Epithelial cell of esophagus (primary cell): Measurements from ENCODE around the gene NUBPL.
"Not testable (repeated sequence)": the region's sequence is repeated elsewhere in the genome, so short reads cannot be mapped to it uniquely, and the experiment has no call there.

ENCODE experiments used
- DNase-seq: peaks from one replicate; pipeline ENCODE4 v3.0.0; 2010; ENCODE audit warnings: low read depth
- H3K4me3 ChIP-seq: 2 replicates; pipeline ENCODE4 v1.5.1; 2011; ENCODE audit warnings: mild to moderate bottlenecking, low read length, control low read depth
- TF ChIP-seq, protein P1 (sequence below): IDR thresholded peaks from 2 replicates; pipeline ENCODE4 v1.5.1; 2011; ENCODE audit warnings: low read depth, mild to moderate bottlenecking, low read length, control low read depth, inconsistent platforms; ENCODE audit not compliant: insufficient read depth; ENCODE audit errors: missing control alignments

NUBPL gene

DNA sequence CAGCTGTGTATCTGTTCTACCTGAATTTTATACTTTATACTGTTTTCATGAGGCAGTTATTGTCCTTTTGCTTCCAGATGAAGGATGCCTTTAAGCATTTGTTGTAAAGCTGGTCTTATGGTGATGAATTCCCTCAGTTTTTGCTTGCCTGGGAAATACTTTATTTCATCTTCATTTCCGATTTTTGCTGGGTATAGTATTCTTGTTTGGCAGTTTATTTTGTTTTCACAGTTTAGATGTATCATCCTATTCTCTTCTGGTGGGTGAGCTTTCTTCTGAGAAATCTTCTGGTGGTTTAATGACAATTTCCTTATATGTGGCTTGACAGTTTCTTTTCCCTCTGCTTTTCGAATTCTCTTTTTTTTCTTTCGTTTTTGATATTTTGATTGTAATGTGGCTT lies 188.1 kb downstream of the NUBPL start:
- TF ChIP-seq, protein P1, sequence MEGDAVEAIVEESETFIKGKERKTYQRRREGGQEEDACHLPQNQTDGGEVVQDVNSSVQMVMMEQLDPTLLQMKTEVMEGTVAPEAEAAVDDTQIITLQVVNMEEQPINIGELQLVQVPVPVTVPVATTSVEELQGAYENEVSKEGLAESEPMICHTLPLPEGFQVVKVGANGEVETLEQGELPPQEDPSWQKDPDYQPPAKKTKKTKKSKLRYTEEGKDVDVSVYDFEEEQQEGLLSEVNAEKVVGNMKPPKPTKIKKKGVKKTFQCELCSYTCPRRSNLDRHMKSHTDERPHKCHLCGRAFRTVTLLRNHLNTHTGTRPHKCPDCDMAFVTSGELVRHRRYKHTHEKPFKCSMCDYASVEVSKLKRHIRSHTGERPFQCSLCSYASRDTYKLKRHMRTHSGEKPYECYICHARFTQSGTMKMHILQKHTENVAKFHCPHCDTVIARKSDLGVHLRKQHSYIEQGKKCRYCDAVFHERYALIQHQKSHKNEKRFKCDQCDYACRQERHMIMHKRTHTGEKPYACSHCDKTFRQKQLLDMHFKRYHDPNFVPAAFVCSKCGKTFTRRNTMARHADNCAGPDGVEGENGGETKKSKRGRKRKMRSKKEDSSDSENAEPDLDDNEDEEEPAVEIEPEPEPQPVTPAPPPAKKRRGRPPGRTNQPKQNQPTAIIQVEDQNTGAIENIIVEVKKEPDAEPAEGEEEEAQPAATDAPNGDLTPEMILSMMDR, result no peak
- no peak overlapping the region for H3K4me3 ChIP-seq
- no peak for DNase-seq

DNA sequence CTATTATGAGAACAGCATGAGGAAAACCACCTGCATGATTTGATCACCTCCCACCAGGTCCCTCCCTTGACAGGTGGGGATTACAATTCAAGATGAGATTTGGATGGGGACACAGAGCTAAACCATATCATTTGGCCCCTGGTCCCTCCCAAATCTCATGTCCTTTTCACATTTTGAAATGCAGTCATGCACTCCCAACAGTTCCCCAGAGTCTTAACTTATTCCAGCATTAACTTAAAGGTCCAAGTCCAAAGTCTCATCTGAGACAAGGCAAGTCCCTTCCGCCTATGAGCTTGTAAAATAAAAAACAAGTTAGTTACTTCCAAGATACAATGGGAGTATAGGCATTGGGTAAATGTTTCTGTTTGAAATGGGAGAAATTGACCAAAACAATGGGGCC lies 189.8 kb downstream of the NUBPL start:
- not testable (repeated sequence) for H3K4me3 ChIP-seq, DNase-seq

DNA sequence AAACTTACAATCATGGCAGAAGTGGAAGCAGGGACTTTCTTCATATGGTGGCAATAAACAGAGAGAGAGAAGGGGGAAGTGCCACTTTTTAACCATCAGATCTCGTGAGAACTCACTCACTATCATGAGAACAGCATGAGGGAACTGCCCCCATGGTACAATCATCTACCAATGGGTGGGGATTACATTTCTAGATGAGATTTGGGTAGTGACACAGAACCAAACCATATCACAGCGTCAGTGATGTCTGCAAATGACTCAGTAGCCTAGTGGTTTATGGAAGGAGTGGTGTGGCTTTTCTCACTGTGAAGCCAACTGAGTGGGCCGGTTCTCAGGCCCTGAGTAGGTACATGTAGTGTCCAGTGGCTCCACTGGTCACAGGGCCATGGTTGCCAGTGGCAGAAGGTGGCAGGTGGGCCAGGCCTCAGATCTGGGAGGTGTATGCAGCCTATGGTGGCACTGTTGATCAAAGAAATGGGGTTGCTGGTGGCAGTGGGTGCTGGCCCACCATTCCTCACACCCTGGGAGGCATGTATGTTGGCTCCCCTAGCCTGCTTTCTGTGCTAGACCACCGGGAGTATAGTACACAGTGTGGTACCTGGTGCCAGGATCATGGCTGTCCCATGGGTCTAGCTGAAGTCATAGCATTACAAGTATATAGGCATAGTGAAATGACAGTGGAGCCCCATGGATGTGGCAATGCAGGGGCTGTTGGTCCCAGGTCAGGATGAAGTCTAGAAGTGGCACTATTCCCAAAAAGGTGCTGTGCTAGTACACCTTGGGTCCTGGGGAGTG lies 191.9 kb downstream of the NUBPL start:
- DNase-seq, result no peak
- H3K4me3 ChIP-seq, result no peak overlapping the region
- TF ChIP-seq, protein P1, result no peak

DNA sequence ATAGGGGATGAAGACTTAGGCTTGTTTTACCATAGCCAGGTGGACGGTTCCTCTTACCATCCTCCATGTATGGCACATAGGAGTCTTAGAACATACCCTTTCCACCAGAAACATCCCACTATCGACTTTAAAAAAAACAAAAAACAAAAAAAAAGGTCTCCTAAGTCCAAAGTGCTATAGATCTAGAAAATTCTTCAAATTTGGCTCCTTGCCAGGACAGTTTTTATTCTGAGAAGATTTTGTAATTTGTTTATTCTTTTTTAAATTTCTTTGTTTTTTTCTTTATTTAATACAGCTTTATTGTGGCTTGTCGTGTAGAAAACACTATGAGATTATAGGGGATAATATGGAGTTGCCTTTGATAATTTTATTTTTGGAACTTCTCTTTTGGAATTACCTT lies 197.7 kb downstream of the NUBPL start:
- H3K4me3 ChIP-seq, result no peak overlapping the region
- no peak for DNase-seq
- TF ChIP-seq, protein P1, result no peak

DNA sequence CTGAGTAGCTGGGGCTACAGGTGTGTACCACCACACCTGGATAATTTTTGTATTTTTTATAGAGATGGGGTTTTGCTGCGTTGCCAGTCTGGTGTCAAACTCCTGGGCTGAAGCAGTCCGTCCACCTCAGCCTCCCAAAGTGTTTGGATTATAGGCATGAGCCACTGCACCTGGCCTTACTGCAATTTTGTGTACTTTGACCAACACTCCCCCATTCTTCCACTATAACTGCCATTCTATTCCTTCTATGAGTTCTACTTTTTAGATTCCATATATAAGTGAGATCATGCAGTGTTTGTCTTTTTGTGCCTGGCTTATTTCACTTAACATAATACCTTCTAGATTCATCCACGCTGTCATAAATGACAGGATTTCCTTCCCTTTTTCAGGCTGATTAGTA lies 199.1 kb downstream of the NUBPL start:
- no peak for DNase-seq
- TF ChIP-seq, protein P1, result no peak
- H3K4me3 ChIP-seq, result no peak overlapping the region

DNA sequence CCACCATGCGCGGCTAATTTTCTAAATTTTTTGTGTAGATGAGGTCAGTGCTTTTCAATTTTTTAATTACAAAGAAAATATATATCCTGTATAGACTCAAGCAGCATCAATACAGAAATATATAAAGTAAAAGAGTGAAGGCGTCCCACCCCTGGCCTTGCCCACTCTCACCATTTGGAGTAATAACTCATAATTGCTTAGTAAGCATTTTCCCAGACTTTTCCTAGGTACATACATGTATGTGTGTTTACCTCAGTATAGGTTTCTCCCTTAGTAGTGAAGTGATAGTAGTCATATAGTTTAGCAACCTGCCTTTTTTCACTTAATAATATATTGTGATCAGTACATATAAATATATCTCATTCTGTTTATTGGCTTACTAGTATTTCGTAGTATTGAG lies 200.1 kb downstream of the NUBPL start:
- DNase-seq, result no peak
- no peak overlapping the region for H3K4me3 ChIP-seq
- TF ChIP-seq, protein P1, result no peak

DNA sequence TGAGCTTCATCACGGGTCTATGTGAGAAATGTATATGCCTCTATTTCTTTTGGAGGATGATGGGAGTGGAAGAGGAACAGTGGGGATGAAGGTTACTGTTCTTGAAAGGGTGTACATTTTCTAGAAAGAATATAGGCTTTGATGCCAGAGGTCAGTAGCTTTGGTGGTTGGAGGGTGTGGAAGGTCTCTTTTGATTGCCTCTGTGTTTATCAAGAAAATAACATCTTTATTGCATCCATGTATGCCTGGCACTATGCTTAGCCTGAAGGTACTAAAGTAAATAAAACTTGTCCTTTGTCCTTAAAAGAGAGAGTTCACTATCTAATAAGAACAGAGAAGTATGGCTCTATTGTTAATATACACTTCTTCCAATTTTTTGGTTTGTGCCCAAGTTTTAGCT lies 201.8 kb downstream of the NUBPL start:
- H3K4me3 ChIP-seq, result no peak overlapping the region
- no peak for DNase-seq
- TF ChIP-seq, protein P1, result no peak
